ENCODE results near the gene LRRC57. TPM values are rescaled to one million over a fixed set of nuclear protein-coding genes. Genes with fewer than 3 reads are reported as not detected.
A peak's percentile ranks its signal among the peaks of the same experiment; 100 is the strongest.

LRRC57 gene
- total and polyA plus RNA-seq, 8 donors: 4.7 to 67.9 (median 11.3) TPM

DNA sequence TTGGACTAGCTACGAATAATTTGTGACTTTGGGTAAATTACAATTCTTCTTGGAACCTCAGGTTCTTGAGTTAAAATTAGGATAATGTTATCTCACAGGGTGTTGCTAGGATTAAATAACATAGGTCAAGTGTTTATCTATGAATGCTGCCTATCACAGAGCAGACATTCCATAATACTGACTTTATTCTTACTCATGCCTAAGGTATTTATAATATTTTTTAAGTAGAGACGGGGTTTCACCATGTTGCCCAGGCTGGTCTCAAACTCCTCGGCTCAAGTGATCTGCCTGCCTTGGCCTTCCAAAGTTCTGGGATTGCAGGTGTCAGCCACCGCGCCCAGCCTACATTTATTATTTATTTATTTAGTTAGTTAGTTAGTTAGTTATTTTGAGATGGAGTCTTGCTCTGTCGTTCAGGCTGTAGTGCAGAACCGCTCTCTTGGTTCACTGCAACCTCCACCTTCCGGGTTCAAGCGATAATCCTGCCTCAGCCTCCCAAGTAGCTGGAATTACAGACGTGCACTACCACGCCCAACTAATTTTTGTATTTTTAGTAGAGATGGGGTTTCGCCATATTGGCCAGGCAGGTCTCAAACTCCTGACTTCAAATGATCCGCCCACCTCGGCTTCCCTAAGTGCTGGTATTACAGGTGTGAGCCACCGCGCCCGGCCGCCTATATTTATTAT, 56.9 kb downstream of the LRRC57 start:
- 75 to 81% (median 79%) methylated on average over 18 of the region's 18 CpGs for WGBS, 5 donors
- H3K27ac ChIP-seq: peak overlapping the region; percentile 74 to 95 (median 92)
- intact Hi-C loops (cut with DNase I; ENCODE audit: low total_unique reads): no loop called here
- H3K36me3 ChIP-seq: no peaks in the 10 kb centered on the region
- H3K27me3 ChIP-seq: no peaks in the 10 kb centered on the region
- peak overlapping the region; percentile 74 to 98 (median 86) for H3K4me3 ChIP-seq
- peaks cover 34 to 62% (median 56%) of the 10 kb centered on the region in 4 donors for H3K4me1 ChIP-seq
- no peaks in the 10 kb centered on the region for H3K9me3 ChIP-seq
- DNase-seq: peak in 1 of 2 donors; percentile 59
- TF ChIP-seq, protein P1, sequence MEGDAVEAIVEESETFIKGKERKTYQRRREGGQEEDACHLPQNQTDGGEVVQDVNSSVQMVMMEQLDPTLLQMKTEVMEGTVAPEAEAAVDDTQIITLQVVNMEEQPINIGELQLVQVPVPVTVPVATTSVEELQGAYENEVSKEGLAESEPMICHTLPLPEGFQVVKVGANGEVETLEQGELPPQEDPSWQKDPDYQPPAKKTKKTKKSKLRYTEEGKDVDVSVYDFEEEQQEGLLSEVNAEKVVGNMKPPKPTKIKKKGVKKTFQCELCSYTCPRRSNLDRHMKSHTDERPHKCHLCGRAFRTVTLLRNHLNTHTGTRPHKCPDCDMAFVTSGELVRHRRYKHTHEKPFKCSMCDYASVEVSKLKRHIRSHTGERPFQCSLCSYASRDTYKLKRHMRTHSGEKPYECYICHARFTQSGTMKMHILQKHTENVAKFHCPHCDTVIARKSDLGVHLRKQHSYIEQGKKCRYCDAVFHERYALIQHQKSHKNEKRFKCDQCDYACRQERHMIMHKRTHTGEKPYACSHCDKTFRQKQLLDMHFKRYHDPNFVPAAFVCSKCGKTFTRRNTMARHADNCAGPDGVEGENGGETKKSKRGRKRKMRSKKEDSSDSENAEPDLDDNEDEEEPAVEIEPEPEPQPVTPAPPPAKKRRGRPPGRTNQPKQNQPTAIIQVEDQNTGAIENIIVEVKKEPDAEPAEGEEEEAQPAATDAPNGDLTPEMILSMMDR (IDR thresholded peaks at IDR 0.05): no peak
- TF ChIP-seq POLR2A (IDR thresholded peaks at IDR 0.05): no peak
- no peak for TF ChIP-seq EP300 (IDR thresholded peaks at IDR 0.05)
- TF ChIP-seq POLR2AphosphoS5 (IDR thresholded peaks at IDR 0.05): no peak

DNA sequence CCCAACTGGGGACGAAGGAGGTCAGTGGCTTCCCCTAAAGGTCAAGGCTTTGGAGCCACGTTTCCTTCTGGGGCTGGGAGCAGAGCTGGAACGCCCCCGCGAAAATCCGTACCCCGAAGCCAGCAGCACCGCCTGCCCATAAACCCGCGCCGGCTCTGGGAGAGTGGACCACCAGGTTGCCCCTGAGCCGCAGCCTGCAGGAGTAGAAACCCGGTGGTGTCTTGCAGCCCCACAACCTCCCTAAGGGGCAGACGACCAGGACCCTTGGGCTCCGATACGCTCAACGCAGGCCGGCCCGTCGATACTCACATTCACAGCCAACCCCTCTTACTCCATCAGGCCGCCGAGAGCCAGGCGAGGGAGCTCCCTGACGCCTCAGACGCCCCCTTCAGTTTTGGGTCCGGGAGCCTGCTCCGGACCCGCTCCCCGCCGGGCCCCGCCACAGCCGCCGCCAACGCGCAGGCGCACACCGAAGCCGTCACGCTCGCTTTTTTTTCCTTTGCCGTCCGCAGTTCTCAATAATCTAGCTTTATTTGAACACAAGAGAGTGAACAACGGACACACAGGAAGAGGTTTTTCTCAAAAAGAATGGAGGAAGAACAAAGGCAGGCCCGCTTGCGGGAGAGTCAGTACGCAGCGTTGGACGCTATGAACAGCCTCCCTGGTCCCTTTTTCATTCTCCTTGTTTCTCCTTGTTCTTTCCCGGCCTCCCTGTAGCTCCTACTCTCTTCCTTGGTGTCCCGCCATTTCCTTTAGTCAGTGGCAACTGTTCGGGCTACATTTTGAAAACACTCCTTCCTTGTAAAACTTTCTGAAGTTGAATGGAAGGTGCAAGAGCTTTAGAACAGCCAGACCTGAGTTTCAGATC, 57.7 kb downstream of the LRRC57 start, which contains the start of gene ZNF106:
TSS of gene ZNF106 (minus strand) at position 471 of the 868 bp plus-strand sequence. CDS start 18,852 bp downstream, outside the sequence.
- Histone ChIP-seq H3K9me3 (no peaks in the 10 kb centered on the region), H3K4me1 (peaks cover 28 to 55% (median 49%) of the 10 kb centered on the region in 4 donors), H3K4me3 (peak within 1 kb of the TSS; percentile 74 to 98 (median 86)), H3K27me3 (no peaks in the 10 kb centered on the region), H3K27ac (peak within 1 kb of the TSS; percentile 88 to 95 (median 92)), H3K36me3 (peaks cover 0 to 7% (median 0%) of the 10 kb centered on the region in 4 donors)
- DNase-seq: peak; percentile 85 to 97
- WGBS, 5 donors: 0 to 1% (median 1%) methylated on average over 25 to 51 of the region's 51 CpGs
- intact Hi-C loops (cut with DNase I; ENCODE audit: low total_unique reads): no loop called here
- TF ChIP-seq, protein P1 (IDR thresholded peaks at IDR 0.05): peak in 1 of 7 experiments; percentile 6
- peak in 2 of 4 donors; percentile 33 to 76 for TF ChIP-seq POLR2A (IDR thresholded peaks at IDR 0.05)
- no peak for TF ChIP-seq EP300 (IDR thresholded peaks at IDR 0.05)
- peak; percentile 83 to 96 (median 91) for TF ChIP-seq POLR2AphosphoS5 (IDR thresholded peaks at IDR 0.05)

DNA sequence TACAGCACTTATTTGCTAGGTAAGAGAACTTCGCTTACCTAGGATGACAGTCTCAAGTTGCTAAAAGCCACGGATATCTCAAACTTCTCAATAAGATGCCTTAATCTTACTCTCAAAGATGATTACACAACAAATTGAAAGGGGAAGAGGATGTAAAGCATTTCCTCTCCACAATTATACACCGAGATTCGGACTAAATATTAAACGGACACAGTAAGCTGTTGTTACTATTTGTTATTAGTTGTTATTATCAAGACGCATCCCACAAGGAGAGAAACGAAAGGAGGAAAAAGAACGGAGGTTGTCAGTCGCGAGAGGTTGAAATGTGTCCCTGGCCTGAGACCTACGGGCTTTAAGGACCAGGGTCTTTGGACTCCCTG, 58.3 kb downstream of the LRRC57 start:
- Histone ChIP-seq H3K36me3 (peaks cover 0 to 7% (median 0%) of the 10 kb centered on the region in 4 donors), H3K4me1 (peaks cover 28 to 55% (median 47%) of the 10 kb centered on the region in 4 donors), H3K4me3 (peak overlapping the region; percentile 74 to 98 (median 86)), H3K27me3 (no peaks in the 10 kb centered on the region), H3K9me3 (no peaks in the 10 kb centered on the region), H3K27ac (peak overlapping the region; percentile 85 to 95 (median 92))
- 2 to 3% (median 3%) methylated on average over 11 of the region's 11 CpGs for WGBS, 5 donors
- TF ChIP-seq, protein P1 (IDR thresholded peaks at IDR 0.05): no peak
- TF ChIP-seq POLR2A (IDR thresholded peaks at IDR 0.05) (no peak), POLR2AphosphoS5 (IDR thresholded peaks at IDR 0.05) (no peak), EP300 (IDR thresholded peaks at IDR 0.05) (no peak)
- DNase-seq: no peak
- intact Hi-C loops (cut with DNase I; ENCODE audit: low total_unique reads): no loop called here

Other genes starting within 250 kb of the LRRC57 start
- gene CAPN3, start 189.3 kb downstream of the LRRC57 start, total RNA-seq: 100 to 1,000 TPM in 1 of 5 donors, 10 to 100 TPM in 2, 1 to 10 TPM in 1, under 1 TPM in 1; 0.29 to 244 (median 13.9) TPM
- 10 to 100 TPM in 1 of 3 donors, 1 to 10 TPM in 2; 3.9 to 22.1 (median 7.3) TPM for gene CAPN3, start 189.3 kb downstream of the LRRC57 start, polyA plus RNA-seq
- gene ZNF106, start 57.7 kb downstream of the LRRC57 start, total RNA-seq: 100 to 1,000 TPM in 1 of 5 donors, 10 to 100 TPM in 4; 40.3 to 238 (median 64.1) TPM
- gene ZNF106, start 57.7 kb downstream of the LRRC57 start, polyA plus RNA-seq: 10 to 100 TPM in 2 of 3 donors, 1 to 10 TPM in 1; 4.5 to 13.4 (median 11.0) TPM
- gene SNAP23, start 53.2 kb downstream of the LRRC57 start, total RNA-seq: 10 to 100 TPM; 10.1 to 83.9 (median 61.3) TPM
- gene SNAP23, start 53.2 kb downstream of the LRRC57 start, polyA plus RNA-seq: 10 to 100 TPM; 31.6 to 53.3 (median 47.8) TPM
- gene HAUS2, start within 50 bp of the LRRC57 start, total RNA-seq: 10 to 100 TPM in 2 of 5 donors, 1 to 10 TPM in 3; 4.9 to 22.0 (median 8.4) TPM
- gene HAUS2, start within 50 bp of the LRRC57 start, polyA plus RNA-seq: 10 to 100 TPM in 2 of 3 donors, 1 to 10 TPM in 1; 6.3 to 15.9 (median 11.6) TPM
- 10 to 100 TPM in 4 of 5 donors, 1 to 10 TPM in 1; 4.9 to 45.7 (median 19.7) TPM for gene STARD9, start 26.8 kb upstream of the LRRC57 start, total RNA-seq
- gene STARD9, start 26.8 kb upstream of the LRRC57 start, polyA plus RNA-seq: 1 to 10 TPM; 1.4 to 1.9 (median 1.5) TPM
- 10 to 100 TPM in 4 of 5 donors, 1 to 10 TPM in 1; 5.8 to 27.2 (median 12.8) TPM for gene CDAN1, start 188.3 kb upstream of the LRRC57 start, total RNA-seq
- 1 to 10 TPM; 4.7 to 9.8 (median 5.9) TPM for gene CDAN1, start 188.3 kb upstream of the LRRC57 start, polyA plus RNA-seq

Measured in stomach (tissue), 9 donors.